Measurements from ENCODE around the gene TRMT44. TPM values are rescaled to one million over a fixed set of nuclear protein-coding genes. Genes with fewer than 3 reads are reported as not detected.

Gene TRMT44
- total RNA-seq, 1 donor from 2014 or later: 24.2 TPM

- intact Hi-C loops (cut with DNase I): no loop called here
- Histone ChIP-seq H3K27ac (peak overlapping the region; percentile 44), H3K4me3 (no peak overlapping the region), H3K36me3 (no peaks in the 10 kb centered on the region), H3K27me3 (no peaks in the 10 kb centered on the region), H3K4me1 (peaks cover 4% of the 10 kb centered on the region), H3K9me3 (peaks cover 11% of the 10 kb centered on the region)
- TF ChIP-seq, protein P1, sequence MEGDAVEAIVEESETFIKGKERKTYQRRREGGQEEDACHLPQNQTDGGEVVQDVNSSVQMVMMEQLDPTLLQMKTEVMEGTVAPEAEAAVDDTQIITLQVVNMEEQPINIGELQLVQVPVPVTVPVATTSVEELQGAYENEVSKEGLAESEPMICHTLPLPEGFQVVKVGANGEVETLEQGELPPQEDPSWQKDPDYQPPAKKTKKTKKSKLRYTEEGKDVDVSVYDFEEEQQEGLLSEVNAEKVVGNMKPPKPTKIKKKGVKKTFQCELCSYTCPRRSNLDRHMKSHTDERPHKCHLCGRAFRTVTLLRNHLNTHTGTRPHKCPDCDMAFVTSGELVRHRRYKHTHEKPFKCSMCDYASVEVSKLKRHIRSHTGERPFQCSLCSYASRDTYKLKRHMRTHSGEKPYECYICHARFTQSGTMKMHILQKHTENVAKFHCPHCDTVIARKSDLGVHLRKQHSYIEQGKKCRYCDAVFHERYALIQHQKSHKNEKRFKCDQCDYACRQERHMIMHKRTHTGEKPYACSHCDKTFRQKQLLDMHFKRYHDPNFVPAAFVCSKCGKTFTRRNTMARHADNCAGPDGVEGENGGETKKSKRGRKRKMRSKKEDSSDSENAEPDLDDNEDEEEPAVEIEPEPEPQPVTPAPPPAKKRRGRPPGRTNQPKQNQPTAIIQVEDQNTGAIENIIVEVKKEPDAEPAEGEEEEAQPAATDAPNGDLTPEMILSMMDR (IDR thresholded peaks at IDR 0.05): no peak
- DNase-seq: no peak
- ATAC-seq: peak; percentile 29
These were observed 84.2 kb downstream of the TRMT44 start for GRCh38 chr4:8524595-8525382.

- no peak for DNase-seq
- intact Hi-C loops (cut with DNase I): no loop called here
- Histone ChIP-seq H3K4me3 (no peak overlapping the region), H3K27ac (peak overlapping the region; percentile 44), H3K9me3 (peaks cover 9% of the 10 kb centered on the region), H3K27me3 (no peaks in the 10 kb centered on the region), H3K36me3 (no peaks in the 10 kb centered on the region), H3K4me1 (peaks cover 4% of the 10 kb centered on the region)
- peak; percentile 33 for ATAC-seq
- TF ChIP-seq, protein P1 (IDR thresholded peaks at IDR 0.05): no peak
These were observed 85.0 kb downstream of the TRMT44 start for GRCh38 chr4:8525383-8526120.

Other genes starting within 250 kb of the TRMT44 start
- gene SH3TC1, start 241.5 kb upstream of the TRMT44 start, total RNA-seq: 71.7 TPM
- 25.0 TPM for gene HTRA3, start 171.0 kb upstream of the TRMT44 start, total RNA-seq
- gene ACOX3, start 54 bp upstream of the TRMT44 start, total RNA-seq: 21.6 TPM
- gene GPR78, start 139.6 kb downstream of the TRMT44 start, total RNA-seq: 0.23 TPM
- gene CPZ, start 152.0 kb downstream of the TRMT44 start, total RNA-seq: 6.7 TPM

Measured in upper lobe of right lung (tissue), 1 donor.